Measurements from ENCODE around the gene DCDC2C. TPM values are rescaled to one million over a fixed set of nuclear protein-coding genes. Genes with fewer than 3 reads are reported as not detected.

The DCDC2C gene
- total RNA-seq, 1 experiment from 2014 or later: not detected

- POLR2A ChIA-PET: no interaction called here
- ATAC-seq (no peak), DNase-seq (ENCODE audit: low spot score) (no peak)
- H3K27ac Mint-ChIP-seq: no peak overlapping the region
- H3K9me3 Mint-ChIP-seq: peaks cover 65% of the 10 kb centered on the region
- peaks cover 18% of the 10 kb centered on the region for H3K27me3 Mint-ChIP-seq (ENCODE audit: low read depth)
- no peaks in the 10 kb centered on the region for H3K4me1 Mint-ChIP-seq
- TF ChIP-seq MLX (CRISPR knock-in tag; IDR thresholded peaks at IDR 0.05): no peak
- no peak for TF ChIP-seq CTCF (IDR thresholded peaks at IDR 0.05)
- TF ChIP-seq ZNF263 (CRISPR knock-in tag; IDR thresholded peaks at IDR 0.05; ENCODE audit: low read depth): no peak
- no peak for TF ChIP-seq ZMAT4 (CRISPR knock-in tag; IDR thresholded peaks at IDR 0.05)
- no peak for TF ChIP-seq ATF1 (CRISPR knock-in tag; IDR thresholded peaks at IDR 0.05)
- TF ChIP-seq ZNF423 (CRISPR knock-in tag; IDR thresholded peaks at IDR 0.05): no peak
- no peak for TF ChIP-seq RORB (CRISPR knock-in tag; IDR thresholded peaks at IDR 0.05)
- TF ChIP-seq CREM (CRISPR knock-in tag; IDR thresholded peaks at IDR 0.05): no peak
- no peak for TF ChIP-seq HMGXB4 (CRISPR knock-in tag; IDR thresholded peaks at IDR 0.05)
- no peak for TF ChIP-seq MYBL2 (CRISPR knock-in tag; IDR thresholded peaks at IDR 0.05)
- TF ChIP-seq ETV6 (CRISPR knock-in tag; IDR thresholded peaks at IDR 0.05): no peak
- no peak overlapping the region for H3K4me3 Mint-ChIP-seq
- CTCF ChIA-PET: no interaction called here
- H3K36me3 Mint-ChIP-seq: peaks cover 46% of the 10 kb centered on the region
Observed at GRCh38 chr2:3706892-3707291, 3.5 kb downstream of the DCDC2C start.

DNA sequence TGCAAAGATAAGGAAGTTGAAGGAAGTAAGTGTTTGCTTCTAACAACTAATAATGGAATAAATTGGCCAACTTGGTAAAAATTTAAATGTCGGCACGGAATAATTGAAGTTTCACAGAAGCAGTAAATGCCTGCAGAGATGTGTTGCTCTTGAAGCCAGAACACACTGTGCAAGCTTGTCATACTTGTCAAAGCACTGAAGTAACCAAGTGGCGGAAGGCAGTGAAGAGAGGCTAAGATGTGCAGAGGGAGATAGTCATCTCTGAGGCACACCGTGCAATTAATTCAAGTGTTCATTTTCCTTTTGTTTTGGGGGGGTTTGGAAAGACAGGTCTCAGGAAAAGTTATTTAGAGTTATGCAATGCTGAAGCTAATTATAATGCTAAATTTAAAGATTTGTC is 5.2 kb downstream of the DCDC2C start:
- TF ChIP-seq, protein P1, sequence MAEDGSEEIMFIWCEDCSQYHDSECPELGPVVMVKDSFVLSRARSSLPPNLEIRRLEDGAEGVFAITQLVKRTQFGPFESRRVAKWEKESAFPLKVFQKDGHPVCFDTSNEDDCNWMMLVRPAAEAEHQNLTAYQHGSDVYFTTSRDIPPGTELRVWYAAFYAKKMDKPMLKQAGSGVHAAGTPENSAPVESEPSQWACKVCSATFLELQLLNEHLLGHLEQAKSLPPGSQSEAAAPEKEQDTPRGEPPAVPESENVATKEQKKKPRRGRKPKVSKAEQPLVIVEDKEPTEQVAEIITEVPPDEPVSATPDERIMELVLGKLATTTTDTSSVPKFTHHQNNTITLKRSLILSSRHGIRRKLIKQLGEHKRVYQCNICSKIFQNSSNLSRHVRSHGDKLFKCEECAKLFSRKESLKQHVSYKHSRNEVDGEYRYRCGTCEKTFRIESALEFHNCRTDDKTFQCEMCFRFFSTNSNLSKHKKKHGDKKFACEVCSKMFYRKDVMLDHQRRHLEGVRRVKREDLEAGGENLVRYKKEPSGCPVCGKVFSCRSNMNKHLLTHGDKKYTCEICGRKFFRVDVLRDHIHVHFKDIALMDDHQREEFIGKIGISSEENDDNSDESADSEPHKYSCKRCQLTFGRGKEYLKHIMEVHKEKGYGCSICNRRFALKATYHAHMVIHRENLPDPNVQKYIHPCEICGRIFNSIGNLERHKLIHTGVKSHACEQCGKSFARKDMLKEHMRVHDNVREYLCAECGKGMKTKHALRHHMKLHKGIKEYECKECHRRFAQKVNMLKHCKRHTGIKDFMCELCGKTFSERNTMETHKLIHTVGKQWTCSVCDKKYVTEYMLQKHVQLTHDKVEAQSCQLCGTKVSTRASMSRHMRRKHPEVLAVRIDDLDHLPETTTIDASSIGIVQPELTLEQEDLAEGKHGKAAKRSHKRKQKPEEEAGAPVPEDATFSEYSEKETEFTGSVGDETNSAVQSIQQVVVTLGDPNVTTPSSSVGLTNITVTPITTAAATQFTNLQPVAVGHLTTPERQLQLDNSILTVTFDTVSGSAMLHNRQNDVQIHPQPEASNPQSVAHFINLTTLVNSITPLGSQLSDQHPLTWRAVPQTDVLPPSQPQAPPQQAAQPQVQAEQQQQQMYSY (CRISPR knock-in tag; IDR thresholded peaks at IDR 0.05): no peak
- TF ChIP-seq ELF4 (CRISPR knock-in tag; IDR thresholded peaks at IDR 0.05; ENCODE audit: low read depth): no peak
- no peak for TF ChIP-seq SMAD4 (CRISPR knock-in tag; IDR thresholded peaks at IDR 0.05)
- no peak for TF ChIP-seq IRF1 (CRISPR knock-in tag; IDR thresholded peaks at IDR 0.05)
- no peak for TF ChIP-seq NFE2L1 (CRISPR knock-in tag; IDR thresholded peaks at IDR 0.05)
- TF ChIP-seq ZNF263 (CRISPR knock-in tag; IDR thresholded peaks at IDR 0.05; ENCODE audit: low read depth): no peak
- Mint-ChIP-seq H3K4me1 (no peaks in the 10 kb centered on the region), H3K9me3 (peaks cover 68% of the 10 kb centered on the region), H3K36me3 (peaks cover 57% of the 10 kb centered on the region), H3K27me3 (ENCODE audit: low read depth) (peaks cover 15% of the 10 kb centered on the region), H3K4me3 (no peak overlapping the region), H3K27ac (no peak overlapping the region)
- ATAC-seq (no peak), DNase-seq (ENCODE audit: low spot score) (no peak)
- POLR2A ChIA-PET: no interaction called here
- CTCF ChIA-PET: no interaction called here

All from WTC11 (cell line).